Stimulated activated naive CD4-positive, alpha-beta T cell (primary cell): Measurements from ENCODE around the gene MVB12A.
A peak's percentile ranks its signal among the peaks of the same experiment; 100 is the strongest.

Experiments
- DNase-seq, 6 experiments: peaks; one replicate each; lab custom pipeline; 2025; lab: John Stamatoyannopoulos, UW

MVB12A gene

DNA sequence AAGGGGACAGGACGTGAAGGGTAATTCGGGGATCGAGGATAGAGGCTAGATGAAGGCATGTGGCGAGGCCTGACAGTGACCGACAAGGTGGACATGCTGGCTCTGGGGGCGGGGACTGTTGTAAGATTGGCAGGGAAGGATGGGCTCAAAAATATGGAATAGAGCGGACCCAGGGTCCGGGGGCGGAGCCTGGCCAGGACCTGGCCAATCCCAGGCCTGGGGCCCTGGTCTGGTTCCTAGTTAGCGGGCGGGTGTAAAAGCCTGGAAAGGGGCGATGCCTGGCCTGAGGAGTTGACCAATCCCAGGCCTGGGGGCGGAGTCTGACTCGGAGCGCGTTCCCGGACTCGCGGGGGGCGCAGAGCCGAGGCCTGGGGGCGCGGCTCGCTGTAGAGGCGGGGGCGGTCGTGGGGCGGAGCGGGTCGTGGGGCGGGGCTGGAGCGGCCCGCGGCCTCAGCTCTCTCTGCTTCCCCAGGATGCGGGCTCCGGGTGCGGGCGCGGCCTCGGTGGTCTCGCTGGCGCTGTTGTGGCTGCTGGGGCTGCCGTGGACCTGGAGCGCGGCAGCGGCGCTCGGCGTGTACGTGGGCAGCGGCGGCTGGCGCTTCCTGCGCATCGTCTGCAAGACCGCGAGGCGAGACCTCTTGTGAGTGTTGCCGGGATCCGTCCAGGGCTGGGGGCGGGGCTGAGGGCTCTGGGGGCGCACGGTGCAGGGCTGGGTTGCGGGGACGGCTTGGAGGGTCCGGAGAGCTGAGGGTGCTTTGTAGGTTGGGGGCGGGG lies 50.4 kb downstream of the MVB12A start, which contains the start of gene SLC27A1:
Gene SLC27A1 (plus strand): TSS at position 457 of the 774 bp plus-strand sequence. CDS start 17 bp downstream, at position 474.
- peak; percentile 85 to 93 (median 90) for DNase-seq

DNA sequence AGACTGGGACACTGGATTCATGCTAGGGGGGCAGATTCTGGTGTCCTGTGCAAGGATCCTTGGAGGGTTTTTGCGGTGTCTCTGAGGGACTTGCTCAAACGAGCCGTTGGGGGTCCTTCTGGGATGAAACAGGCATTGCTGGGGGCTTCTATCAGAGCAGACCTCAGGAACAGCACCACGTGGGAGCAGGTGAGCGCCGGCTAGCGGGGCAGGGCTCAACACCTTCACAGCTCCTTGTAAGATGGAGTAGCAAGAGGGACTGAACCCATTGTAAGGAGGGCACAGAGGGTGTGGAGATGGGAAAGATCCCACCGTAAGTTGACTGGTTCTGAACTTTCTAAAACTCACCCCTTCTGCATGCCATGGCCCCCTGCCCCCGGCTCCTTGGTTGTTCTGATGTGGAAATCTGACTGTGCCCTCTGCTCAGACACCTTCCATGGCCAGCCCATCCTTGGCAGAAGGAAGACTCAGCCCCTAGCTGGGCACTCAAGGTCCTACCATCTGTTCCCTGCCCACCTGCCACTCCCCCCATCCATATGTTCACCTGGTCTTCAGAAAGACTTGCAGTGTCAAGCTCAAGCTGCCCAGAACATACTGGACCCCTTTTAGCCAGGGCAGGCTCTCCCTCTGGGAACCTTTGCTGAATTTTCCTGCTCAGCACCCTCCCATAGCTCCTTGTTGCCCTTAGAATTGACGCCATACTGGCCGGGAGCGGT lies 51.7 kb downstream of the MVB12A start:
- DNase-seq, result peak in 1 of 6 experiments; percentile 8

DNA sequence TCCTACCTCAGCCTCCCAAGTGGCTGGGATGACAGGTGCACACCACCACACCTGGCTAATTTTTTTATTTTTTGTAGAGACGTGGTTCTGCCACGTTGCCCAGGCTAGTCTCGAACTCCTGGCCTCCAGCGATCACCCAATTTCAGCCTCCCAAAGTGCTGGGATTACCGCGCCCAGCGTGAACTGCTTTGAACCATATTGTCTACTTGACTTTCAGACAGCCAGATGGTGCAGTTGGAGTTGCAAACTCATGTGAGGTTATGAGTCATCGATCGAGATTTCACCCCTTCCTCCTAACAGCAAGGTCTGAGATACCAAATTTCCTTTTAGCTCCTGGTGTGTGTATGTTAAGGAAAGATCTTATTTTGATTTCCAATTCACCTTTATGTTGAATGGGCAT lies 53.2 kb downstream of the MVB12A start:
- no peak for DNase-seq
